NCI-H774 (cell line): Measurements from ENCODE around the gene CIT.

Source experiments
- DNase-seq: peaks from one replicate; lab custom pipeline; 2025; lab: John Stamatoyannopoulos, UW

Gene CIT

DNA sequence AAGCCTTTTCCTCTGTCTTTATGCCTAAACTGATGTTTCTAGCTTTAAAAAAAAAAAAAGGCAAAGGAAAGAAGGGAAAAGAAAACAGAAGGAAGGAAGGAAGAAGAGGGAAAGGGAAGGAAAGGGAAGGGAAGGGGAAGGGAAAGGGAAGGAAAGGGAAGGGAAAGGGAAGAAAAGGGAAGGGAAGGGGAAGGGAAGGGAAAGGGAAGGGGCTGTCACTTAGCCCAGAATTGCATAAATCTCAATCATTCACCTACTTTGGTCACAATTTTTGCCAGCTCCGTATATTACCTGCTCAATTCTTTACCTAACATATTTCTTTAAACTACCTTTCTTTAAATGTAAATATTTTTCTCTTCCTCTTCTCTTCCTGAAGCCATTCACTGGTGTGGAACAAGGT, 26.8 kb downstream of the CIT start:
- DNase-seq = no peak

DNA sequence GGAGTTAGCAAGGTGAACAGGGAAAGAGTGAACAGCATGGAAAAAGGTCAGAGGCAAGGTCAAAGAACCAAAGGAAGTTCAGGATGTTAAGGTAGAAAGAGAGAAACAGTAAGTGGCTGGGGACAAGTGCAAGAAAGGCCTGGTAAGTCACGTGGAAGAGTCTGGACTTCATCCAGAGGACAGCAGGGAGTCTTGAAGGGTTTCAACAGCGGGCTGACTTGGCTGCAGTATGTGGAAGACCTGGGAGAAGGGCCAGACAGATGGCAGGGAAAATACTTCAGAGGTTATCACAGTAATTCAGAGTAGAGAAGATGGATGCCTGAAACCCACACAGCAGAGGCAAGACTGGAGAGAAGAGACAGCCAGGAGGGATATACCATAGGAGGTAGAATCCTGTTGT, 34.0 kb downstream of the CIT start:
- DNase-seq = no peak

DNA sequence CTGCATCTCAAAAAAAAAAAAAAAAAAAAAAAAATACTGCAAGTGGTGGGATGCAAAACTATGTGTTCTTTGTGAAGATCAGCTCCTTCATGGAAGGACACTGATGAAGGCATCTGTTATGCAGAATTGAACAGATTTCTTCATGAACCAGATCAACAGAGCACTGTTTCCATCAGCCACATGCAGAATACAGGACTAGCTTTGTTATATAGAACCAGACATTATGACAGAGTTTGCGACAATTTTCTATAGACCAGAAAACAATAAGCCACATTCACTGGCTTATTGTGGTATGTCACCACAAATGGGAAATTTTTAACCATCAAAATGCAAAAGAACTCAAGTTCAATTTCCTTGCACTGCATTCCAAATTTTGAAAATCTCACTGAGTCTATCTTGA, 34.7 kb downstream of the CIT start:
- no peak for DNase-seq

DNA sequence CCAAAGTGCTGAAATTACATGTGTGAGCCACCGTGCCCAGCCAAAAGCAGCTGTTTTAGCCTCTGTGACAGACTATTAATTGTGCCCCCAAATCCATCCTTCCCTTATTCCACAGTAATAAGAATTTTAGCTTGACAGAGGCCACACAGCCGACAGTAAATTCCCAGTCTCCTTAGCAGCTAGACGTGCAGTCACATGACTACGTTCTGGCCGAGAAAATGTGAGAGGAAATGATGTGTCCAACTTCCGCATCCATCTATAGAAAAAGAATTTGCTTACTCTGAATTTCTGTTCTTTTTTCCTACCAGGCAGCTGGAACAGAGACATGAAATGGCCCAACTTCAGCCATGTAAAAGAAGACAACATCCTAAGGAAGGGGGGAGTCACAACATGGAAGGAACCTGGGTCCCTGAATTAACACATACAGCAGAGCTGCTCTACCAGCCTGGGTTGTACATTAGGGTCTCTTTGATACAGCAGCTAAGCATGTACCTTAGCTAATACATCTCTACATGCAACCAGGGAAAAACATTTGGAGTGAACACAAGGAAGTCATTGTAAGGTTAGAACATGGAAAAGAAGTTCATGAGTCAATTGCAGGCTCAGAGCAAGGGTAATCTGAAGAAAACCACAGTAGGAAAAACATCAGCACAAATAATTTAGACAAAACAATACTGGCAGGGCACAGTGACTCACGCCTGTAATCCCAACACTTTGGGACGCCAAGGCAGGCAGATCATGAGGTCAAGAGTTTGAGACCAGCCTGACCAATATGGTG, 35.5 kb downstream of the CIT start:
- DNase-seq = no peak

DNA sequence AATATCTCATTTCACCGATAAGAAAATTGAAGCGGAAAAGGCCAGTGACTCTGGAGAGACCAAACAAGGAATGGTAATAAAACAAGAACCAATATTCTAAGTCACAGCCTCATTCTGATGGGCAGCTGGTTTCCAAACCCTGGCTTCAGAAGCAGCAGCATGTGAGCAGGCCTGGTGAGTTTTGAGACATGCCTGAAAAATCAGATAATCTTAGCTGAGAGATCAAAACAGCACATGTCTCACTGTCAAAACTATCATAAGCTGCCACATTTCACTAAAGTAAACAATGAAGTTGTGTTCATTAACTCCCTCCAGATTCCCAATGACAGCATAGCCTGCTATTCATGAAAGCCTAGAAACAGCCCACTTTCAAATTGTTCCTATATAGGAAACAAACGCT, 36.5 kb downstream of the CIT start:
- no peak for DNase-seq

DNA sequence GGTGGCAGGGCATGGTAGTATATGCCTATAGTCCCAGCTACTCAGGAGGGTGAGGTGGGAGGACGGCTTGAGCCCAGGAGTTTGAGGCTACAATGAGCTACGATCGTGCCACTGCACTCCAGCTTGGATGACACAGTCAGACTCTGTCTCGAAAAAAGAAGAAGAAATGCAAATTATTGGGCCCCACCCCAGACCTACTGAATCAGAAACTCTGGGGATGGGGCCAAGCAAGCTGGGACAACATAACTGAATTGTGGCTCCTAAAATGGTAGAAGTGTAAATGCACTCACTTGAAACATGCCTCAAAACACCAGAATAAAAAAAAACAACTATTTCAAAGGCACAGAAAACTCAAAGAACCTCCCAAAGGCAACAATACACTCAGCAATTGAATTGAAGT, 37.0 kb downstream of the CIT start:
- no peak for DNase-seq

DNA sequence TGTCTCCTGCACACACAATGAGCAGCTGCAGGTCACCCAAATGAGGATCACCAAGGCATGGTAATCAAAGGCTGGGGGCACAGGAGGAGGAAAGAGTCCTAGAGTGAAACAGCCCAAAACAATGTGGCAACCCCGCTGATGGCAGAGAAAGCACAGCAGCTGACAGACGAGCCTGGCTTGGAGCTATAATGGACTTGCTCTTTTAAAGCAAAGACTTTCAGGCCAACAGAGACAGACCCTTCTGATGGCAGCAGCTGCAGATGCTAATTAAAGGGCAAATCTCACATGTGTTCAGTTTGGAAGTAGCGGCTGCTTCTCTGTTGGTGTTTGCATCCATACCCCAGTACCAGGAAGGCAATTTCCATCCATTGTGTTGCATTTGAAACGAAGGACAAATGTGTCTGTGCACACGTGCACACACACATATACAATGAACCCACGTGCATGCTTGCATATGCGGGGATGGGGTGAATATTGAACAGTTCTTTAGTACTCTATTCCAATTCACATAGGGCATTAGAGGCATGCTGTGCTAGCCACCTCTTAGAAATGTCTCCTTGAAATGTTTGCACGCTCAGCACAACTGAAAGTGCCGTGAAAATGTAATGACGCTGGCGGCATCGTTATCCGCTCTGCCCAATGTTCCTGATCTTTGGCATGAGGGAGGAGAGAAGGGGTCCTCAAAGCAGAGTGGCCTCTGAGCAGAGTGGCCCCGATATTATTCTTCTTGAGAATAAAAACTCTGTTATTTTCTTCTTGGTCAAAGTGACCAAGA, 38.1 kb downstream of the CIT start:
- DNase-seq = no peak

DNA sequence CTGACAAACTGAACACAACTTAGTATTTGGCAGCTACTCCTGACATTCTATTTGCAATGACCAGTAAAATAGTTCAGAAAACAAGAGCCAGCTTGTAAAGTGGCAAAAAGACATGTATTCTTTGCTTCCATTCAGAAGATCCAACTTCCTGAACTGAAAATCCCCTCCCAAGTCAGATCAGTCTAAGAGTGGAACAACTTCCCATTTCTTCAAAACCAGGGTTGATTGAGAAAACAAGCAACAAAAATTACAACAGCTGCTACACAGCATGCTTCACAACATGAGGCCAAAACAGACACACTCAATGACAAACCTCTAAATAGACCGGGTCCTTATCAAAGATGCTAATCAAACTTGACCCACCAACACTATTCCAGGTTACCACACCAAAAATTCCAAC, 40.3 kb downstream of the CIT start:
- DNase-seq = no peak

DNA sequence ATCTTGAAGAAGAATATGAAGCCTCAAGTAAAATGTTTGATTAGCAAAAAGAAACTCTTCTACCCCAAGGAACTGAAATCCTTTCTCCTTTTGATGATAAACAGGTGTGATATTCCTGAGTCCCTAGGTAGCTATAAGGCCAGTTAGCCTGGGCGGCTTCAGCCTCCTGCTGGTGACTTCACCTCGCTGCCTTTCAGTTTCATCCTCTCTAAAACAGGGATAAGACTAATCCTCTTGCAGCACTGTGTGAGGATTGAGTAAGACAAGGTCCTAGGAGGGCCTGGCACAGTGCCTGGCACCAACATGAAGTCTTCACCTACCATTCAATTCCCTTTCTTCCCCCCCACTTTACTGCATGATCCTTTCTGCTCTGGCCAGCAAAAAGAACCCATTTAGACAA, 42.1 kb downstream of the CIT start:
- no peak for DNase-seq

DNA sequence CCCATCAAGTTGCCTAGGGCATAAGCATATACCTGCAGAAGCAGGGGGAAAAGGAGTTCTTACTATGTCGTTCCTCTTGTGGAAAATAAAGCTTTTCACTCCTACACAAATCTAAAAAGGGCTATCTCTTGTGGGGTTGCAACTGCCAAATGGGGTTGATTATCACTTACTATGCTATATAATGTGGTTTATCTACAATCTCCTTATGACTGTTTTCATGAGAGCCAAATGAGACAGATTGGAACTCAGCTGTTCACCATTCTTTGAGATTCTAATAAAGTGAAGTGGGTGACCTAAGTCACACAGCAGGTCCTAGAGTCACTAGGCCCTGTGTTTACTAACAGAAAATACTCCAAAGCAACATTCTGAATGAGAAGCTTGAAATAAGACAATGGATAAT, 47.7 kb downstream of the CIT start:
- no peak for DNase-seq

DNA sequence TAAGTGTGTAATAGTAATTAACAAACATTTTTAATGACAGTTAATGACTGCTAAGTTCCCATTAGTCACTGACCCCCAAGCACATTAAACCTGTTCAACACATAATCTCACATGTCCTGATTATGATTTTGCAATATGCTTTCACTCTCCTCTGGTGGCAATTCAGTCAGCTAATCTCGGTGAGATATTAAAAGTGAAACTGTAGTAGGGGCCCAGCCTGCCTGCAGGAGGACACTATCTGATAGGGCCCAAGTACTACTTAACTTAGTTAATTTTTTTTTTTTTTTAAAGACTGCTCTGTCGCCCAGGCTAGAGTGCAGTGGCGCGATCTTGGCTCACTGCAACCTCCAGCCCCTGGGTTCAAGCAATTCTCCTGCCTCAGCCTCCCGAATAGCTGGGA, 48.8 kb downstream of the CIT start:
- DNase-seq = no peak

DNA sequence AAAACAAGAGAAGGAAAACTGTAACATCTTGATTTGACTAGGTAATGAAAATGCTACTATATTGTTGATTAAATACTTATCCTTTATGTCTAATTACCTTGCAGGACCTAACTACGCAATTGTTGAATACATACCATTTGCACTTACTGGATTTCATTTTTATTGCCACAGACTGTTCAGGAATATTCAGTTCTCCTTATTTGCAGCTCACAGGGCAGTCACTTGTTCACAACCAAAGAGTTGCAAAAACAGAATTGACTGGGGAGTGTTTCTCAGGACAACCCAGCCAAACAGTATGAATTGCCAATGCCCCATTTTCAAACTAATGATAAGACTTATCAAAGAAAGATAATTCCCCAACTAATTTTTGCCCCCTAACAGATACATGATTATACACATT, 49.4 kb downstream of the CIT start:
- DNase-seq = no peak

DNA sequence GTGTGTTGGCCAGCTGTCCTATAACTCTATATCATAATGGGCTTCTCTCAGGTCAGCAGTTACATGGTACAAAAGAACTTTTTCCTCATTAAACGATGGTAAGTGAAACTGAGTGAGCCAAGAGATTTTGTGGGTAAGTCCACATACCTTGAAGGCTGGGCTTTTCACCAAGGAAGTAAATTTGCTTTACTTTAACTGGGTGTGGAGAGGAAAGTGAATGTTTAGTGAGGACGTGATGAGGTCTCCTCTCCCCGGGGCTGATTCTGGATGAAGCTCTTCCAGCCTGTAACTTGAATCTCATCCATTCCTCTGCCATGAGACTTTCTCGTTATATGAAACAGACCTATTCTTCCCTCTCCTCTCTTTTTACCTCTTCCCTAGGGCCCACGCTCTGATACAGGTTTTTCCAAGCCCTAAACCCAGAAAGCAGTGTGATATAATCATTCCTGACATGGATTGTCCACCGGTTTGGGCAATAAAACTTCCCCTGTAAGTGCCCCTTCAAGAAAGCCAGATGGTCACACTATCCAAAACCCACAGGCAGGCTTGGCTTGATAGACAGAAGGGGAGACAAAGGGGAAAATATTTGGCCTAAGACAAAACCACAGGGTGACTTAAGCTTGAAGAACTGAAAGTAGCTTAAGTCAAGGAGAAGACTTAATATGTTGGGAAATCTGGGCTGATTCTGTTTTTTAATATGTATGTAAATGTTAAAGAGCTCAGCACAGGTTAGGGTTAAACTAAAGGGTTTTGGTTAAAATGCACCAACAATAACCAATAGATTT, 50.3 kb downstream of the CIT start:
- DNase-seq = no peak

DNA sequence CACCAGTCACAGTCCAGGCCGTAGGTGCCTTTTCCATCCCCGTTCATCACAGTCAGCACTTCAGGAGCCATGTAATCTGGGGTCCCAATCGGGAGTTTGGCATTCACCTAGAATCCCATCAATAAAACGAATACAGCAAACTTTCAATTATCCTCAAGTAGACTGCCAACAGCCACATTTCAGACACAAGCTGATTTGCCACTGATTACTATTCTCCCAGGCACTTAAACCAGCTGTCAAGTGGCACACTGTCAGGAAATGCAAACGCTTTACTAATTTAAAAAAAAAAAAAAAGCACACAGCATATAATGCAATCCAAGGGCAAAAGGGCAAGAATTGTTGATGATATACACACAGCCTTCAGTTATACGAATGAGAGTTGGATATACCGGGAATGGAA, 51.9 kb downstream of the CIT start:
- DNase-seq = no peak

DNA sequence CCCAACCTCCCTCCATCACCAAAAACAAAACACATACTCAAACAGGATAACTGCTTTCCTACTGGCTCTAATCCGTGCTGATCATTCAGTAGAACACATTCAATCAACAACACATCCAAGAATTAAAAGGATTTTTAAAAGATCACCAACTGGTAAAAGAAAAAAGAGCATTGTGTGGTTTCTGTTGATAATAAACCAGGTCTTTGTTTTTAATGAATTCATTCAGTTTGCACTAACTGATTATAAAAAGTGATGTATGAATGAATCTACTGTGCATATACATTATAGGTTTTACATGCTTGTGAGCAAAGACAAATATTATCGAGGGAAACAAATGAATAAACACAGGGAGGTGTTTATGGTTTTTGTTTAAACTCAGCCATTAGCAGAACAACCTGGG, 55.1 kb downstream of the CIT start:
- DNase-seq = no peak

DNA sequence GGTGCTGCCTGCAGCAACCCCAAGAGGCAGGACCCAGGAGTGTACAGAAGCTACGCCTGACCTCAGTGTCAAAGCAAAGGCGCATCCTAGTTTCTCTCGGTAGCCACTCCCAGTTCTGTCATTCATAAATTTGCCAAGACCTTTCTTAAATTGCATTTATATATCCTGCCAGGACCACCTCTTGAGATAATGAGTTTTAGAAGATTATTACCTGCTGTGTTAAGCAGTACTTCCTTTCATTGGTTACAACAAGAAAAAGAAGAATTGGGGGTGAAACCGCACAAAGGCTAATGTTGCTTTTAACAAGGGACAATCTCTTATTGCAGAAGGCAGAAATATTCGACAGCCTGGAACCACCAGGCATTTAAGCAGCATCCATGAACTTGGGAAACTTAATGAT, 57.8 kb downstream of the CIT start:
- no peak for DNase-seq

DNA sequence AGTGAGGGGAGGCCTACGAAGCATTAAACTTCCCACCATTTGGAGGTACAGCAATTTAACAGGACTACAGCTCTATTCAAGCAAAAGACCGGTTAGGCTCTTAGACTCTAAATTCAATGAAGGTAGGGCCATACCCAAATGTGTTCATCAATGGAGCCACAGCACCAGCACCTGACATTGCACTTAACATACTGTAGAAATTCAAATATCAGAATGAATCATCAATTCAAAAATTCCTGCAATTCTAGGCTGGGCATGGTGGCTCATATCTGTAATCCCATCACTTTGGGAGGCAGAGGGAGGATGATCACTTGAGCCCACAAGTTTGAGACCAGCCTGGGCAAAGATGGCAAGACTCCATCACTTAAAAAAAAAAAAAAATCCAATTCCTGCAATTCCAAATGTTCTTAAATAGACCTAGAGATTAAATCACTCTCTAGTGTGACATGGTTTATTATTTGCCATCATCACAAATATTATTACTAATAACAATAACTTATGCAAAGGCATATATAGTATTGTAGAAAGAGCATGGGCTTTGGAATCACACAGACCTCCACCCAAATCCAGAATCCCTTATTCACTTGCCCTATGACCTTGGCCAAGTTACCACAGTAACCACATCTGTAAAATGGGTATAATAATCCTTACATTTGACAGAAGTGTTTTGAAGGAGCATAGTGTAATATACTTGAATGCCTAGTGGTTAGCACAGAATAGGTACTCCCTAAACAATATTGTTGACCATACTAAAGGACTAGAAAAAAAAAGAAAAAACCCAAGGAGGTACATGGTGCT, 59.4 kb downstream of the CIT start:
- DNase-seq = no peak

DNA sequence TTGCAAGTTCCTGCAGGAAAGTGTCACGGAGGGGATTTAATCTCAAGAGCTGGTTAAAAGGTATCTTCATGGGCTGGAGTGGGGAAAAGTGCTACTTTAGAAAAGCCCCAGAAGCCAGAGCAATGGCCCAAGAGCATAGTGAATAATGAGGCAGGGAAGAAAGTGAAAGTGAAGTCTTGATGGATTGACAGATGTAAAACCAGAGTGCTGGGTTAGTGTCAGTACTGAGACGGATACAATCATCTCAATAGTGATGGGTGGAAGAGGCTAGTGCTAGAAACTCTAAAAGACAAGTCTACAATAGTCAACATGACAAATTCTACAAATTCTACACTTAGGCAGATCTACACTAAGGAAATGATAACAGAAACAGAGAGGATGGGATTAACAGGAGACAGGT, 68.1 kb downstream of the CIT start:
- DNase-seq = no peak

DNA sequence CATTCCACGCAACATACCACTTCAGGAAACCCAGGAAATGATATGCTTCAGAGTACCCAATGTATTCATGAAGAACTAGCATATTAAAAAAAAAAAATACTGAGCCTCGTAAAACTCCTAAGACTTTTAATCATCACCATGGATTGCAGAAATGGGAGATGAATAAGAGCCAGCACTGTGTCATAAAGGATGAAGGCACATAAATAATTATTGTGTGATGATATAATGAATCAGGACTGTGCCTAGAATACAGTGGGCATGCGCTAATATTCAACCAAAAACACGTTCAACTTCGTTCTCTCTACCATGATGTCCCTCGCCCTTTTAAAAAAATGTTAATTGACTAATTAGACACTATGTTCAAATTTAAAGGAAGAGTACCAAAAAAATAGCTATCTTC, 68.7 kb downstream of the CIT start:
- DNase-seq = no peak

DNA sequence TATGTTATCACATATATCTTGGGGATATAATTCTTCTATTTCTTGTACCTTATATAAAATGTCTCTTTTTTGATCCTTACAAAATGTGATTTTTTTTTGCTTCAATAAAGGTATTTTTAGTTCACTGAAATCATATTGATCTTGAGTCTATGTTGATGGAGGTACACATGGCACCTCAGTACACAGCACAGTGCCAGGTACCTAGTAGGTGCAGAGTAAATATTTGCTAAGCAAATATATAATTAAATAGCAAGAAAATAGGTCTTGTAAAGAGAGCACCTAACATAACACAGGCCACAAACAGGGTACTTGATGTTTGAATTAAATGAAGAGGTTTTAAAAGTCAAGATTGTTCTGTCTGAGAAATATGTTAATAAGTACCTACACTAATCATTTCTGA, 69.7 kb downstream of the CIT start:
- peak; percentile 72 for DNase-seq

DNA sequence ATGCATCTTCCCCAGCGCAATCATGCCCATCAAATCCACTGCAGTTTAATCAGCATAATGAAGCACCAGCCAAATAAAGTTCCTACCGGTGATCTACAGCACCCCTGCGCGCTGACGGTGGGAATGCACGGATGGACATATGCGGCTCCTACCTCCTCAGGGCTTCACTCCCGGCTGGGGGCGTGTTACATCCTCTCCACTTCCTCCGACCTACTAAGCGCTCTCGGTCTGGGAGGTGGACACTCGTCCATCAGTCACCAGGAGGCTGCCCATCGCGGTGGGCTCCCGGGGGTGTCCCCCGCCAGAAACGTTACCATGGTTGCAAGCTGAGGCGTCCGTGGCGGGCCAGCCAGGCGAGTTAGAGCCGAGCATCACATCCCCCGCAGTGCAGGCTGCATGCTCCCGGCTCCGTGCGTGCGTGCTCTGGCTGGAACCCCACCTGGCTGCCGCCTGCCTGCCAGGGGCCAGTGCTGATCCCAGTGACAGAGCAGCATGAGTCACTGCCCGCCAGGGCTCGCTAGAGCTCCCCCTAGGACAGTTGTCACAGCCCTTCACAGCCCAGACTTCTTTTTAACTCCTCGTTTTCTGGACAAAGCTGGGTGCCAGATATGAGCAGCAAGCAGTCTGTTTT, 73.0 kb downstream of the CIT start:
- no peak for DNase-seq

DNA sequence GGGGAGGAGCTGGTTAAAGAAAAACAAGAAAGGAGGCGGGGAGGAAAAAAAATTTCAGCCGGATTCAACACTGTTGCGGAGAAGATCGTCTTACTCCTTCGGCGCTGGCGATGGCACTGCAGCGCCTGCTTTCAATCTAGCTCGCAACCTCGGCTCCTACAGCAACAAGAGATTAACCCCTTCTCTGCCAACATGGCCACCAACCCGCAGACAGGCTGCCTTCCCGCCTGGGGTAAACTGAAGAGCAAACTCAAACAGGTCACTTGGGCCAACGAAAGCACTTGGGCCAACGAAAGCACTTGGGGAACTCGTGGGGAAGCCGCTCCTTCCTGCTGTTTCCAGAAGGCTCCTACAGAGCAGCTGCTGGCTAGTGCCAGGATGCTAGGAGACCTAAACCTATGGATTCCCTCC, 73.7 kb downstream of the CIT start:
- DNase-seq = no peak
